ENCODE results near the gene RNU1-4. TPM values are rescaled to one million over a fixed set of nuclear protein-coding genes. Genes with fewer than 3 reads are reported as not detected.
"Not testable (repeated sequence)": the region's sequence is repeated elsewhere in the genome, so short reads cannot be mapped to it uniquely, and the experiment has no call there.

The RNU1-4 gene
- polyA plus RNA-seq, 1 donor = not detected

DNA sequence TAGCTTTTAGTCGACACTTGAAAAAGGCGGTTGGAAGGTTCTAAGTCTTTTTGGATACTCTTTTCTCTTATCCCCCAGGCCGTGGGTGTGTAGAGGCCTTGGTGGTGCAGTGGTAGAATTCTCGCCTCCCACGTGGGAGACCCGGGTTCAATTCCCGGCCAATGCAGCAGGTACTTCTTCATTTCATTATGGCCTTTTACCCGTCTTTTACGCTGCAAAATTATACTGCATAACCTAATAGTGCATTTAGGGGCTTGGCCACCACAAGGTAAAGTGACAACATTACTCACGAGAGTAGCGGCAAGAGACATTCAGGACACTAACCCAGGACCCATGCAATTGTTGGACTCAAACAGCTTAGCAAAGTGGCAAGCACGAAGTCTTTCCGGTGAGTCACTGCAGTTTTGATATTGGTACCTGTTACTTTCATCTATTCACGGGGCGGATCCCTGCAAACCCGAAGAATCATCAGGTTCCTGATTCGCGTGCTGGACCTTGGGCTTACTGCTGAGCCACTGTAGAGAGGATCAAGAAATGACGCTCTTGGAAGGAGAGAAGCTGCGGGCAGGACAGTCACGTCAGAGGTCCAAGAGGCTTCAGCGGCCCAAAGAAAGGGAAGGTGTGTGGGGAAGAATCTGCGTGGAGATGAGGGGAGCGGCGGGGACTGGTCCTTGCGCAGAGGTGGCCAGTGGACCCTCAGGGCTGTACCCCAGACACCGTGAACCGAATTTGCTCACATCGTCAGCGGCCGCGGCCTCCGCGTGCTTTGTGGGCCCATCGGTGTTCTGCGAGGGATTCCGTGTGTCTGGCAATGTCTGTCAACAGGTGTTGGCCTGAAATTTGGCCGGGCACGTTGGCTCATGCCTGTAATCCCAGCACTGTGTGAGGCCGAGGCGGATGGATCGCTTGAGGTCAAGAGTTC, 12.9 kb upstream of the RNU1-4 start:
- DNase-seq (ENCODE audit: low read depth) = no peak

DNA sequence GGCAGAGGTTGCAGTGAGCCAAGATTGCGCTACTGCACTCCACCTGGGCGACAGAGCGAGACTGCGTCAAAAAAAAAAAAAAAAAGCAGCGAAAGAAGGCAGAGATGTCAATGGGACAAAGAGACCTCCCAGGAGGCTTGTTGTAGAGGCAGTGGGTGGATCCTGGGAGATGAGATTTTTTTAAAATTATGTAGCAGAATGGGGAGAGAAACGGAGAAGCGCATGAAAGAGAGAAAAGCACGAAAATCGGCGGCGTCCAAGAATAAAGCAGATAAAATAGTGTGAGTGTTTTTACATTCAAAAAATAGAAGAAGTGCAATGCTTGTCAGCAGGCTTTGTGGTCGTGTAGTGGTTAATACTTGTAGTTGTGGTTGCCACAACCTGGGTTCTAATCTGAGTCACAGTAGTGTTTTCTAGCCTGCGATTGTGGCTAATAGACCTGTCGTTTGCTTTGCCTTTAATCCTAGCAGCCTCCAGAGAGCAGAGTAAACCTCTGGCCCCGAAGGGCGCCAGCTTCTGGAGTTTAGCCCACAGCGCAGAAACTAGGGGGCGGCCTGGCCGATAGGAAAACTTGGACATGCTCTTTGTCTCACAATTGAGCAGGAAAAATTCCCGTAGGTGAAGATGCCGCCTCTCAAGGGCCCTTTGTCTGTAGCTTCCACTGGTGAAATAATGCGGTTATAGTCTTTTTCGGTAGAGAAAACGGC, 11.9 kb upstream of the RNU1-4 start:
- DNase-seq (ENCODE audit: low read depth) = not testable (repeated sequence)

- not testable (repeated sequence) for DNase-seq (ENCODE audit: low read depth)
Measured at GRCh38 chr1:16732254-16732896, 7.9 kb upstream of the RNU1-4 start.

DNA sequence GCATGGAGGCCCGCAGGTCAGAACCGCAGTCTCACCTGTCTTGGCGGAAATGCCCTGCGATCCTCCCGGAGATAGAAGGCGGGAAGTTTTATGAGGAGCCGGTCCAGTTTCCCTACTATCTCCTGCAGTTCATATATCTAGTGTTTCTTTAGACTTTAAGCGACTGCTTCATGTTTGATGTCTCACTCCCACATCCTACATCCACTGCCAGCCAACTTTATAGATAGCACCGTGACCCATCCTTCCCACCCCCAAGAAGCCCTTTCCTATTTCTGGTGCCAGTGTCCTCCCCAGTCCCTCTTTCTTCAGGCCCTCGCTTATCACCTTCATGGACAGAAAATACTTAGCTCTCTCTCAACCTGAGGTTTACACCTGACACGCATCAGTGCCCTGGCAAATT, 914 bp downstream of the RNU1-4 start:
- not testable (repeated sequence) for DNase-seq (ENCODE audit: low read depth)

- DNase-seq (ENCODE audit: low read depth) = not testable (repeated sequence)
Measured at GRCh38 chr1:16747660-16748059, 7.3 kb downstream of the RNU1-4 start.

DNA sequence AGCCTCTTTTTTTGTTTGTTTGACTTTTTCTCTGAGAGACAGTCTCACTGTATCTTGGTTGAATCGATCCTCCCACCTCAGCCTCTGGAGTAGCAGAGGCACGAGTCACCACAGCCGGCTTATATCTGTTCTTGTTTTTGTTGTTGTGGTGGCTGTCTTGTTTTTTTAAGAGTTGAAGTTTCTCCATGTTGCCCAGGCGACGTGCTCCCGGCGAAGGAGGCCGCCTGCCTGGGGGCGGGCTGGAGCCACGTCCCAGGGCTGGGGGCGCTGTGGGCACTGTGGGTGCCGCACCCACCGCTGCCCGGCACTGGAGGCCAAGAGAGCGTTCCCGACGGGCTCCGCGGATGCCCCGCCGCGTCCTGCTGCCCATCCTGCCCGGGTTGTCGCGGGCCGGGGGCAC, 8.4 kb downstream of the RNU1-4 start:
- not testable (repeated sequence) for DNase-seq (ENCODE audit: low read depth)

DNA sequence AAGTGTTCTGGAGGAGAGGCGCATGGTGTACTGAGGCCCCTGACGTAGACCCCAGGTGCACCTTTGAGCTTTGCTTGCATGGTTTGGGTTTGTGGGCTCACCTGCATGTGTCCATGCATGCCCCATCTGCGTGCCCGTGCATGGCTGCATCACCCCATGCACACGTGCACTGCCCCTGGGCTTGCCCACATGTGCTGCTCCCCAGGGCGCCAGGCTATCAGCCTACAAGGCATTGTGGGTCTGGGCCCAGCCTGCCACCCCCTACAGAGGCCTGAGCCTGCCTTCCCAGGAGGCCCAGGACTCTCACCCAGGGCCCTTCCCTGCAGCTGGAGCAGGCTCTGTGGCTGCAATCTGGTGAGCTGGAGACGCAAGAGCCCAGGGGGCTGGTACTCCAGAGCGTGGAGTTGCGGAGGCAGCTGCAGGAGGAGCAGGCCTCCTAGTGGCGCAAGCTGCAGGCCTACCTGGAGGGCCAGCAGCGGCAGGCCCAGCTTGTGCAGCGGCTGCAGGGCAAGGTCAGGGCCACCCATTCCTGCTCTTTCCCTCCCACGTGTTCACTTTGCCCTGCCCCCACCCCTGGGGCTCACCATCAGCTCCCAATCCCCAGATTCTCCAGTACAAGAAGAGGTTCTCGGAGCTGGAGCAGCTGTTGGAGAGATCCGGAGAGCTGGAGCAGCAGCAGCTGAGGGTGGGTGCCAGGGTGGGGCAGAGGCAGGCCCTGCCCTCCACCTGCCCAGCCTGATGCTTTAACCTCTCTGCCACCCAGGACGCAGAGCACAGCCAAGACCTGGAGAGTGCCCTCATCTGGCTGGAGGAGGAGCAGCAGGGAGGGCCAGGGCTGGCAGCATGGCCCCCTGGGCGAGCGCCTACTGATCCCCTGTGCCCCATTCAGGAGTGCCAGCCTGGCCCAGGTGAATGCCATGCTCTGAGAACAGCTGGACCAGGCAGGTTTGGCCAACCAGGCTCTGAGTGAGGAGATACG, 9.9 kb downstream of the RNU1-4 start:
- not testable (repeated sequence) for DNase-seq (ENCODE audit: low read depth)

GRCh38 chr1:16752770-16753169, 12.5 kb downstream of the RNU1-4 start:
- not testable (repeated sequence) for DNase-seq (ENCODE audit: low read depth)

DNA sequence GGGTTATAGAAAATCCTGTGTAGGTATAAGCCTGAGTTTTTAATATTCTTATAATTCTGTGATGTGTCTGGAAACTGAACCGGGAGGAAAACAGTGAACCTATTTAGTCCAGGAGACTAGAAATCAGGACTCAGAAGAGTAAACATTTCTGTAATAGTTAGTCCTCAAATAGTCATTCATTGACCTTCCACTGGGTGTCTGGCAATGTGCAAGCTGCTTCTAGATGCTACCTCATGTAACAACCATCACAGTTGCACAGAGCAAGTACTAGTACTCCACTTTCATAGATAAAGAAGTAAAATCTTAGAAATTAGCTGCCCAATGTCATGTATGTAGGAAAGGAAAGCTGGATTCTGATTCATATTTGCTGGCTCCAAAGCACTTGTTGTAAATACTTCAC, 15.1 kb downstream of the RNU1-4 start:
- not testable (repeated sequence) for DNase-seq (ENCODE audit: low read depth)

- DNase-seq (ENCODE audit: low read depth) = not testable (repeated sequence)
Measured at GRCh38 chr1:16755932-16756331, 15.6 kb downstream of the RNU1-4 start.

DNA sequence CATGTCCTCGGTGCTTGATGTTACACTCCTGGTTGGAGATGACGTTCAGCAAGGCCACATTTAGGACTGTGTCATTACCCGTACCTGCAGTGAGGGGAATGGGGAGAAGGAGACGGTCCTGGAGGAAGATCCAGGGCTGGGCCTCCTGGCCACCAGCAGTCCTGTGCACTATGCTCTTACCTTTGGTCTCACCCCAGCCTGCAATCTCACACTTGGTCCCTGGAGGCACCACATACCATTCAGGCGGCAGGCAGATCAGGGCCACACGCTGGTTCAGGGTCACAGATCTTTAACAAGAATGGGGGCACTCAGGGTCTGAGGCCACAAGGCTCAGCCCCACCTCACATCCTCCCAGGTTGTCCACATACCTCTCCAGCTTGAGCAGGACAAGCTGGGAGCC, 17.3 kb downstream of the RNU1-4 start:
- DNase-seq (ENCODE audit: low read depth) = not testable (repeated sequence)

GRCh38 chr1:16758060-16758459, 17.7 kb downstream of the RNU1-4 start:
- not testable (repeated sequence) for DNase-seq (ENCODE audit: low read depth)

DNA sequence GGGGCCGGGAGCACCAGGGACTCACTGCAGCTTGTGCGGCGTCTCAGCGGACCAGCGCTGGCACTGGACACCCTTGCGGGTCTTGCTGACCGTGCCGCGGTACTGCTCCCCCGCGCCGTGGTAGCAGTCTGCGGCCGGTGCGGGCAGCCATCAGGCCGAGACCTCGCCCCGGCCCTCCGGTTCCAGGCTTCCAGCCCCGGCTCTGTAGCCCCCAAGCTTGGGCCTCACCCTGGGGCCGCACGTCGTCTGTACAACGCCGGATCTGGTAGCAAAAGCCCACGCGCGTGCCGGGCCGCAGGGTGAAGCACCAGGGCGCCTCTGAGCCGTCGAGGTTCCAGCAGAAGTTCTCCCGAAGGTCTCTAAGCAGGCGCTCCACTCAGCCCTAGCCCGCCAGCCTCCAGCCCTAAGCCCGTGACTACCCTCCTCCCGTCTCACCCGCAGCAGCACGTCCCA, 18.8 kb downstream of the RNU1-4 start:
- DNase-seq (ENCODE audit: low read depth) = not testable (repeated sequence)

GRCh38 chr1:16759650-16760455, 19.5 kb downstream of the RNU1-4 start:
- not testable (repeated sequence) for DNase-seq (ENCODE audit: low read depth)

- DNase-seq (ENCODE audit: low read depth) = not testable (repeated sequence)
Measured at GRCh38 chr1:16760456-16760765, 20.1 kb downstream of the RNU1-4 start.

DNA sequence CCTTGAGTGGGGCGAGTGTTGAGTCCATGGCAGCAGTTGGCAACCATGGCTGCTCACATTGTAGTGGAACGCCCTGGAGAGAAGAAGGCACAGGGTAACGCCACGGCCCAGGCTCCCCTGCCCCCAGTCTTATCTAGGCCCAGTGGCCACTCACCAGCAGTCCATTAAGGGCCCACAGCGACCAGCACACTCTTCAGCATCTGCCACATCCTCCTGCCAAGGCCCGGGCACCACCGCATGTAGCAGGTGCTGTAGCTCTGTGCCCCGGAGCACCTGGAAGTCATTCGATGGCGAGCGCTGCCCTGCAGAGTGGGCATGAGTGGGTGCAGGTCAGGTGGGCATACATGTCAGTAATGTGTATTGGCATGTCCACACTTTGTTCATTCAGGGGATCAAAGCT, 20.5 kb downstream of the RNU1-4 start:
- not testable (repeated sequence) for DNase-seq (ENCODE audit: low read depth)

DNA sequence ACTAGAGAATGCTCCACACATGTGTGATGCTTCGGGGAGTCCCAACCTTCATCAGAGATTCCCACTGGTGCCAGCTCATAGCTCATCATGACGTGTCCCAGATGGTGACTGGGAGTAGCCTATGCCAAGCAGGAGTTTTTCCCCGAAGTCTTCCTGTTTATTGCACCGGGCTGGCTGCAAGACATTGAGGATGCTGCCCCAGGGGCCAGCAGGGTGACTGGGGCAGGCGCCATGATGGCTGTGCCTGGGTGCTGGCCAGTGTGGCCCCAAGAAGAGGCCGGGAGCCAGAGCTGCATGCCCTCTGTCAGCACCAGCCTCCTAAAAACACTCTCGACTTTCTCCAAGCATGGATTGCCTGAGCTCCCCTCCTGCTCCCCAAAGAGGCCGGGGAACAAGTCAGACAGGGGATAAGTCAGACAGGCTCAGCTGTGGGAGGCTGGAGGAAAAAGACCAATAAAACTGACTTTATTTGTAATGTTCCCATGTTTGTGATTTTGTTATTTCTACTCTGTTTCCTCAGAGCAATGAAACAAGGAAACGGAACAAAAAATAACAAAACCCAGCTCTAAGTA, 24.0 kb downstream of the RNU1-4 start:
- DNase-seq (ENCODE audit: low read depth) = not testable (repeated sequence)

- DNase-seq (ENCODE audit: low read depth) = peak; percentile 39
Measured at GRCh38 chr1:16764820-16765655, 24.7 kb downstream of the RNU1-4 start.

Measured in forelimb muscle (tissue), 1 donor.